Endothelial cell (in vitro differentiated cells): Measurements from ENCODE around the gene ANKRD40. TPM values are rescaled to one million over a fixed set of nuclear protein-coding genes. Genes with fewer than 3 reads are reported as not detected.

Experiments used
- DNase-seq: peaks from one replicate; pipeline ENCODE4 v3.0.0; 2021; ENCODE audit warnings: low spot score
- H3K27ac Mint-ChIP-seq: one replicate; pipeline ENCODE4 v1.8.0; 2021; ENCODE audit warnings: mixed read lengths, inconsistent platforms; ENCODE audit not compliant: unreplicated experiment
- H3K27me3 Mint-ChIP-seq: one replicate; pipeline ENCODE4 v1.8.0; 2021; ENCODE audit warnings: mild to moderate bottlenecking, moderate library complexity, mixed read lengths, inconsistent platforms; ENCODE audit not compliant: unreplicated experiment
- H3K36me3 Mint-ChIP-seq: one replicate; pipeline ENCODE4 v1.8.0; 2021; ENCODE audit warnings: mild to moderate bottlenecking, low read depth, mixed read lengths, inconsistent platforms; ENCODE audit not compliant: unreplicated experiment
- H3K4me1 Mint-ChIP-seq: one replicate; pipeline ENCODE4 v1.8.0; 2021; ENCODE audit warnings: mild to moderate bottlenecking, mixed read lengths, inconsistent platforms; ENCODE audit not compliant: unreplicated experiment
- H3K4me3 Mint-ChIP-seq: one replicate; pipeline ENCODE4 v1.8.0; 2021; ENCODE audit warnings: mild to moderate bottlenecking, mixed read lengths, inconsistent platforms; ENCODE audit not compliant: unreplicated experiment
- H3K9me3 Mint-ChIP-seq: one replicate; pipeline ENCODE4 v1.8.0; 2021; ENCODE audit warnings: mixed read lengths, inconsistent platforms; ENCODE audit not compliant: unreplicated experiment
- CTCF ChIP-seq: fragments of 200-600 bp; sonication (generic); IDR thresholded peaks from one replicate; pipeline ENCODE4 v1.5.0; 2021; ENCODE audit warnings: antibody characterized with exemption; ENCODE audit not compliant: unreplicated experiment
- total RNA-seq: library from RNA; stranded (reverse); fragmentation: NEBNext Ultra II Directional; extraction: Animal tissue kit (Norgen Biotek cat#: 25700); gene quantifications from one replicate; pipeline ENCODE4 v1.2.1, GENCODE V29; 2021; ENCODE audit not compliant: unreplicated experiment

Gene ANKRD40
- total RNA-seq, 1 donor from 2014 or later: 37.3 TPM

- DNase-seq: no peak
- Mint-ChIP-seq H3K36me3 (peaks cover 2% of the 10 kb centered on the region), H3K9me3 (no peaks in the 10 kb centered on the region), H3K27ac (peak overlapping the region; percentile 84), H3K4me3 (no peak overlapping the region), H3K4me1 (peaks cover 5% of the 10 kb centered on the region), H3K27me3 (peaks cover 18% of the 10 kb centered on the region)
- TF ChIP-seq CTCF: no peak
These were observed 39.5 kb downstream of the ANKRD40 start for GRCh38 chr17:50668025-50668837.

- TF ChIP-seq CTCF: no peak
- no peak overlapping the region for H3K4me3 Mint-ChIP-seq
- DNase-seq: no peak
- peaks cover 11% of the 10 kb centered on the region for H3K4me1 Mint-ChIP-seq
- H3K27me3 Mint-ChIP-seq: peaks cover 22% of the 10 kb centered on the region
- H3K9me3 Mint-ChIP-seq: no peaks in the 10 kb centered on the region
- peaks cover 4% of the 10 kb centered on the region for H3K36me3 Mint-ChIP-seq
- peak overlapping the region; percentile 84 for H3K27ac Mint-ChIP-seq
These were observed 40.3 kb downstream of the ANKRD40 start for GRCh38 chr17:50667259-50668024.

GRCh38 chr17:50666316-50666715, 41.4 kb downstream of the ANKRD40 start:
- Mint-ChIP-seq H3K4me1 (peaks cover 22% of the 10 kb centered on the region), H3K27ac (peak overlapping the region; percentile 20), H3K36me3 (peaks cover 4% of the 10 kb centered on the region), H3K4me3 (no peak overlapping the region), H3K27me3 (peaks cover 26% of the 10 kb centered on the region), H3K9me3 (no peaks in the 10 kb centered on the region)
- no peak for DNase-seq
- no peak for TF ChIP-seq CTCF

GRCh38 chr17:50665838-50666237, 41.9 kb downstream of the ANKRD40 start:
- DNase-seq: no peak

More at GRCh38 chr17:50665838-50666237, 41.9 kb downstream of the ANKRD40 start:
- no peak for TF ChIP-seq CTCF
- Mint-ChIP-seq H3K4me1 (peaks cover 27% of the 10 kb centered on the region), H3K27me3 (peaks cover 26% of the 10 kb centered on the region), H3K36me3 (peaks cover 4% of the 10 kb centered on the region), H3K4me3 (no peak overlapping the region), H3K27ac (no peak overlapping the region), H3K9me3 (no peaks in the 10 kb centered on the region)
